Colonic mucosa (tissue), 4 donors: ENCODE measurements around the gene ADAP2. TPM values are rescaled to one million over a fixed set of nuclear protein-coding genes. Genes with fewer than 3 reads are reported as not detected.
"Not testable (repeated sequence)": the region's sequence is repeated elsewhere in the genome, so short reads cannot be mapped to it uniquely, and the experiment has no call there.

Source experiments
- DNase-seq: peaks from one replicate; pipeline ENCODE4 v3.0.0-alpha.2; 2020
- H3K27ac ChIP-seq: fragments of 200-600 bp; one replicate; pipeline ENCODE4 v1.8.0; 2021
- H3K27me3 ChIP-seq: fragments of 200-600 bp; one replicate; pipeline ENCODE4 v1.8.0; 2021
- H3K36me3 ChIP-seq: fragments of 200-600 bp; one replicate; pipeline ENCODE4 v1.8.0; 2021
- H3K4me1 ChIP-seq: fragments of 200-600 bp; one replicate; pipeline ENCODE4 v1.8.0; 2021; ENCODE audit warnings: mild to moderate bottlenecking
- H3K4me3 ChIP-seq: fragments of 200-600 bp; one replicate; pipeline ENCODE4 v1.8.0; 2021
- H3K9ac ChIP-seq, 2 donors: one replicate each; pipeline ENCODE4 v1.7.0; 2013; ENCODE audit warnings: control low read depth in 2 of 2, low read depth in 2 of 2, low read length in 2 of 2
- H3K9me3 ChIP-seq: fragments of 200-600 bp; one replicate; pipeline ENCODE4 v1.8.0; 2021
- intact Hi-C: fragments of 100-400 bp; cut with DNase I; formaldehyde crosslinking; loops from one replicate; pipeline ENCODE4 v1.14.1; 2022
- total RNA-seq, 2 donors: library from RNA; stranded (reverse); fragmentation: NEBNext Ultra II Directional in 1 of 2; extraction: Animal tissue kit (Norgen Biotek cat#: 25700) in 1 of 2; gene quantifications; one replicate each; pipeline ENCODE4 v1.2.1, GENCODE V29; 2021
- TF ChIP-seq, protein P1 (sequence below): fragments of 200-600 bp; IDR thresholded peaks from one replicate; pipeline ENCODE4 v1.8.0; 2022; ENCODE audit warnings: antibody characterized with exemption, mild to moderate bottlenecking
- donor health status: healthy.
- donor health status: DM: no; HTN: no; CAD: no.
- donor health status: DM: no; HTN: no; CAD: no.

The ADAP2 gene
- total RNA-seq, 2 donors from 2014 or later: 4.4 to 5.6 TPM

DNA sequence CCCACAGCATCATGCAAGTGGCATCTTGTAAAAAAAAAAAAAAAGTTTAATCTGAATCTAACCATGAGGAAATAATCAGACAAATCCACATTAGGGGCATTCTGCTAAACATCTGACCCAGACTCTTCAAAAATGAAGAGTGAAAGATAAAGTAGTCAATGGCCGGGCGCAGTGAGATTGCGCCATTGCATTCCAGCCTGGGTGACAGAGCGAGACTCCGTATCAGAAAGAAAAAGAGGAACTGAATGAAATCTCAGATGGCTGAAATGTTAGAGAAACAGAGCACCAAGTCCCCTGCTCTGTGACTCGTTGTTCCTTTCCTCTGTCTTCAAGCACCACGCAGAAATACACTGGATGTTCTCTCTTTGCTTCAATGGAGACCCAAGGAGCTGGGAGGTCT is 36.4 kb downstream of the ADAP2 start:
- Histone ChIP-seq H3K27me3 (no peaks in the 10 kb centered on the region), H3K4me3 (no peak overlapping the region), H3K9ac (no peak overlapping the region), H3K9me3 (no peaks in the 10 kb centered on the region), H3K4me1 (no peaks in the 10 kb centered on the region), H3K27ac (no peak overlapping the region), H3K36me3 (no peaks in the 10 kb centered on the region)
- intact Hi-C loops: no loop called here
- TF ChIP-seq, protein P1, sequence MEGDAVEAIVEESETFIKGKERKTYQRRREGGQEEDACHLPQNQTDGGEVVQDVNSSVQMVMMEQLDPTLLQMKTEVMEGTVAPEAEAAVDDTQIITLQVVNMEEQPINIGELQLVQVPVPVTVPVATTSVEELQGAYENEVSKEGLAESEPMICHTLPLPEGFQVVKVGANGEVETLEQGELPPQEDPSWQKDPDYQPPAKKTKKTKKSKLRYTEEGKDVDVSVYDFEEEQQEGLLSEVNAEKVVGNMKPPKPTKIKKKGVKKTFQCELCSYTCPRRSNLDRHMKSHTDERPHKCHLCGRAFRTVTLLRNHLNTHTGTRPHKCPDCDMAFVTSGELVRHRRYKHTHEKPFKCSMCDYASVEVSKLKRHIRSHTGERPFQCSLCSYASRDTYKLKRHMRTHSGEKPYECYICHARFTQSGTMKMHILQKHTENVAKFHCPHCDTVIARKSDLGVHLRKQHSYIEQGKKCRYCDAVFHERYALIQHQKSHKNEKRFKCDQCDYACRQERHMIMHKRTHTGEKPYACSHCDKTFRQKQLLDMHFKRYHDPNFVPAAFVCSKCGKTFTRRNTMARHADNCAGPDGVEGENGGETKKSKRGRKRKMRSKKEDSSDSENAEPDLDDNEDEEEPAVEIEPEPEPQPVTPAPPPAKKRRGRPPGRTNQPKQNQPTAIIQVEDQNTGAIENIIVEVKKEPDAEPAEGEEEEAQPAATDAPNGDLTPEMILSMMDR: no peak
- DNase-seq: no peak

DNA sequence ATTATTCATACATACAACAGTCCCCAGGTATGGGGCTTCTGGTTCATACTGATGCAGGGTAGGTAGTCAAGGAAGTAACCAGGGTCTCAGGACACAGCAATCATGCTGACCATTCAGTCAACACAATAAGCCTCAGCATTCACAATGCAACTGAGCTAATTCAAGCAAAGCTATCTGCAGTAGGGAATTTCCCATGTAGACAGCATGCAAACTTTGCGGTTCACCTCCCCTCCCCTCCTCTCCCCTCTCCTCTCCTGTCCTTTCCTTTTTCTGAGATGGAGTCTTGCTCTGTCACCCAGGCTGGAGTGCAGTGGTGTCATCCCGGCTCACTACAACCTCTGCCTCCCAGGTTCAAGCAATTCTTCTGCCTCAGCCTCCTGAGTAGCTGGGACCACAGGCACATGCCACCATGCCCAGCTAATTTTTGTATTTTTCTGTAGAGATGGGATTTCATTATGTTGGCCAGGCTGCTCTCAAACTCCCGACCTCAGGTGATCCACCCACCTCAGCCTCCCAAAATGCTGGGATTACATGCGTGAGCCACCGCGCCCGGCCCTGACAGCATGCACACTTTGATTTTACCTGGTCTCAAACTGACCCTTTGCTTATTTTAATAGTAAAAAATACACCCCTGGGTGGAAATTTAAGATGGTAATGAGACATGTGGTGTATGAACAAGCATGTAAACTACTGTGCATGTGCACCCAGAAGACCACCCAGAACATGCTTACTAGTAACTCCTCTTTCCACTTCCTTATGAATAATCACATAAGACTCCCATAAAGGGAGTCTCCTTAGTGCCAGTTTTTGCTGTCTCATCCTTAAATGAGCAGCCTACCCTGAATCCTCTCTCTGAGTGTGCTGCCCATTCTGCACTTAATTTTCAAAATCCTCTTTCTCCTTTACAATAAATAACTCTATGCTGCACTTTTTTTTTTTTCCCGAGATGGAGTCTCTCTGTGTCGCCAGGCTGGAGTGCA is 39.8 kb downstream of the ADAP2 start:
- no peak overlapping the region for H3K4me3 ChIP-seq
- H3K9me3 ChIP-seq: no peaks in the 10 kb centered on the region
- no peak overlapping the region for H3K9ac ChIP-seq
- H3K27ac ChIP-seq: no peak overlapping the region
- DNase-seq: no peak
- intact Hi-C loops: no loop called here
- no peaks in the 10 kb centered on the region for H3K27me3 ChIP-seq
- no peaks in the 10 kb centered on the region for H3K4me1 ChIP-seq
- TF ChIP-seq, protein P1: no peak
- no peaks in the 10 kb centered on the region for H3K36me3 ChIP-seq

DNA sequence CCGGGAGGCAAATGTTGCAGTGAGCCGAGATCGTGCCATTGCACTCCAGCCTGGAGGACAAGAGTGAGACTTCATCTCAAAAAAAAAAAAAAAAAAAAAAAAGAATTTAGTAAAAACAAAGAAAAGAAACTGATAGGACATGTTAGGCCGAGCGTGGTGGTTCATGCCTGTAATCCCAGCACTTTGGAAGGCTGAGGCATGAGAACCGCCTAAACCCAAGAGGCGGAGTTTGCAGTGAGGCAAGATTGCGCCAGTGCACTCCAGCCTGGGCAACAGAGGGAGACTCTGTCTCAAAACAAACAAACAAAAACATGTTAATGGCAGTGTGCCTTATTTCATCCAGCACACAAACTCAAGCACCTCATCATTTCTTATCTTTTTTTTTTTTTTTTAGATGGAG is 42.6 kb downstream of the ADAP2 start:
- intact Hi-C loops, DNase-seq, H3K36me3 ChIP-seq, H3K9me3 ChIP-seq, H3K9ac ChIP-seq, H3K4me1 ChIP-seq, H3K4me3 ChIP-seq, H3K27me3 ChIP-seq, H3K27ac ChIP-seq: not testable (repeated sequence)

DNA sequence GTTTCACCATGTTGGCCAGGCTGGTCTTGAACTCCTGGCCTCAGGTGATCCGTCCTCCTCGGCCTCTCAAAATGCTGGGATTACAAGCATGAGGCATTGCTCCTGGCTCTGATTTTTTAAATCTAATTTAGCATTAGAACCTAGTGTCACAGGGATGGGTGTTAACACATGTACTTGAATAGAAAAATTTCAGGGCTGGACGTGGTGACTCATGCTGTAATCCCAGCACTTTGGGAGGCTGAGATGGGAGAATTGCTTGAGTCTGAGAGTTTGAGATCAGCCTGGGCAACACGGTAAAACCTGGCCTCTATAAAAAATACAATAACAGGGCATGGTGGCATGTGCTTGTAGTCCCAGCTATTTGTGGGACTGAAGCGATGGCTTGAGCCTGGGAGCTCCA is 43.1 kb downstream of the ADAP2 start:
- Histone ChIP-seq H3K4me1 (no peaks in the 10 kb centered on the region), H3K36me3 (no peaks in the 10 kb centered on the region), H3K4me3 (no peak overlapping the region), H3K27me3 (no peaks in the 10 kb centered on the region), H3K9me3 (no peaks in the 10 kb centered on the region), H3K27ac (no peak overlapping the region), H3K9ac (no peak overlapping the region)
- TF ChIP-seq, protein P1: no peak
- intact Hi-C loops: no loop called here
- DNase-seq: no peak

DNA sequence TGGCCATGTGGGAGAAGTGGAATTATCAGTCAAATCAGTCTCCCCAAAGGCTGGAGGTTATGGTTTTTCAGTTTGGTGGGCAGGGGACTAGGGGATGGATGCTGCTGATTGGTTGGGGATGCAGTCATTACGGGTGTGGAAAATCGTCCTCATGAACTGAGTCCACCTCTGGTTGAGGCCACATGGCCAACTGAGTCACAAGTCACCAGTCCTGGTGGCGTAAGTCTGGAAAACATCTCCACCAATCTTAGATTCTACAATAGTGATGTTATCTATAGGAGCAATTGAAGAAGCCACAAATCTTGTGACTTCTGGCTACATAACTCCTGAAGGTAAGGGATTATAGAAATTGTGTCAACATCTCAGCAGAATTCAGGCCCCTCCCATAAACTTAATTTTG is 43.9 kb downstream of the ADAP2 start:
- Histone ChIP-seq H3K4me3 (no peak overlapping the region), H3K27me3 (no peaks in the 10 kb centered on the region), H3K9ac (no peak overlapping the region), H3K36me3 (no peaks in the 10 kb centered on the region), H3K4me1 (no peaks in the 10 kb centered on the region), H3K27ac (no peak overlapping the region), H3K9me3 (no peaks in the 10 kb centered on the region)
- no peak for DNase-seq
- TF ChIP-seq, protein P1: no peak
- intact Hi-C loops: no loop called here

DNA sequence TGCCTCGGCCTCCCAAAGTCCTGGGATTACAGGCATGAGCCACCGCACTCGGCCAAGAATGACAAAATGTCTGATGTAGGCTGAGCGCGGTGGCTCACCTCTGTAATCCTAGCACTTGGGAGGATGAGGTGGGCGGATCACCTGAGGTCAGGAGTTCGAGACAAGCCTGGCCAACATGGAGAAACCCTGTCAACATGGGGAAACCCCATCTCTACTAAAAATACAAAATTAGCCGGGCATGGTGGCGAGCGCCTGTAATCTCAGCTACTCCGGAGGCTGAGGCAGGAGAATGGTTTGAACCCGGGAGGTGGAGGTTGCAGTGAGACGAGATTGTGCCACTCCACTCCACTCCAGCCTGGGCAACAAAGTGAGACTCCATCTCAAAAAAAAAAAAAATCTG is 46.2 kb downstream of the ADAP2 start:
- H3K9me3 ChIP-seq, H3K9ac ChIP-seq, intact Hi-C loops, H3K4me1 ChIP-seq, H3K27me3 ChIP-seq, H3K36me3 ChIP-seq, DNase-seq, H3K4me3 ChIP-seq: not testable (repeated sequence)
- H3K27ac ChIP-seq: peak overlapping the region; percentile 19
